SU-DHL-6 (cell line): ENCODE measurements around the gene AKIRIN2.

Experiments
- H2AFZ ChIP-seq: fragments of 200-600 bp; sonication (generic); 2 replicates; pipeline ENCODE4 v1.6.1; 2014; ENCODE audit warnings: low read depth, mild to moderate bottlenecking, moderate library complexity, mixed read lengths, antibody characterized with exemption, low read length; ENCODE audit not compliant: severe bottlenecking
- H3F3A ChIP-seq: fragments of 200-600 bp; shearing (Covaris generic); 2 replicates; pipeline ENCODE4 v1.6.0; 2016; ENCODE audit warnings: antibody characterized with exemption, mild to moderate bottlenecking; ENCODE audit not compliant: insufficient read depth
- H3K27ac ChIP-seq: fragments of 200-600 bp; sonication (generic); 2 replicates; pipeline ENCODE4 v1.5.1; 2016; ENCODE audit warnings: low read depth, mild to moderate bottlenecking, low read length, moderate library complexity, mixed read lengths
- H3K27me3 ChIP-seq: fragments of 200-600 bp; sonication (generic), shearing (Covaris generic); 2 replicates; pipeline ENCODE4 v1.6.0; 2014; ENCODE audit warnings: mild to moderate bottlenecking, low read length
- H3K36me3 ChIP-seq: fragments of 200-600 bp; sonication (generic); 2 replicates; pipeline ENCODE4 v1.6.1; 2014; ENCODE audit warnings: mild to moderate bottlenecking, low read length, mixed read lengths
- H3K4me2 ChIP-seq: fragments of 300-600, 200-600 bp; shearing (Covaris generic), sonication (generic); 2 replicates; pipeline ENCODE4 v1.6.0; 2014; ENCODE audit warnings: low read length, low read depth, mild to moderate bottlenecking; ENCODE audit not compliant: poor library complexity, severe bottlenecking
- H3K4me3 ChIP-seq: fragments of 200-600 bp; sonication (generic); 2 replicates; pipeline ENCODE4 v1.5.1; 2014; ENCODE audit warnings: antibody characterized with exemption, low read length, mild to moderate bottlenecking, mixed read lengths; ENCODE audit not compliant: insufficient read depth, poor library complexity, severe bottlenecking
- H3K79me2 ChIP-seq: fragments of 200-600 bp; sonication (generic); 2 replicates; pipeline ENCODE4 v1.6.1; 2014; ENCODE audit warnings: mild to moderate bottlenecking, low read length, moderate library complexity; ENCODE audit not compliant: insufficient read depth
- H3K9ac ChIP-seq: fragments of 200-600 bp; sonication (generic); 2 replicates; pipeline ENCODE4 v1.7.0; 2014; ENCODE audit warnings: mild to moderate bottlenecking, low read length
- H3K9me2 ChIP-seq: fragments of 200-600 bp; sonication (generic); replicated peaks from 2 replicates; pipeline ENCODE4 v1.6.1; 2014; ENCODE audit warnings: low read length; ENCODE audit not compliant: insufficient read depth
- H3K9me3 ChIP-seq: fragments of 200-600 bp; sonication (generic); 2 replicates; pipeline ENCODE4 v1.6.1; 2014; ENCODE audit warnings: low read length, mixed read lengths; ENCODE audit not compliant: insufficient read depth
- H4K20me1 ChIP-seq: fragments of 200-600 bp; sonication (generic); 2 replicates; pipeline ENCODE4 v1.6.1; 2014; ENCODE audit warnings: low read depth, mild to moderate bottlenecking, antibody characterized with exemption, low read length, moderate library complexity, mixed read lengths
- EZH2phosphoT487 ChIP-seq: fragments of 200-600 bp; sonication (generic), shearing (Covaris generic); conservative IDR thresholded peaks from 2 replicates; pipeline ENCODE4 v1.6.1; 2018; ENCODE audit warnings: mild to moderate bottlenecking, antibody characterized with exemption, low read length, moderate library complexity, mixed read lengths
- TF ChIP-seq, protein P1 (sequence below): fragments of 200-600 bp; sonication (generic); IDR thresholded peaks from one replicate; pipeline ENCODE4 v1.5.1; 2017; ENCODE audit warnings: antibody characterized with exemption, mild to moderate bottlenecking, low read length, moderate library complexity; ENCODE audit not compliant: insufficient read depth, poor library complexity, severe bottlenecking

The AKIRIN2 gene

DNA sequence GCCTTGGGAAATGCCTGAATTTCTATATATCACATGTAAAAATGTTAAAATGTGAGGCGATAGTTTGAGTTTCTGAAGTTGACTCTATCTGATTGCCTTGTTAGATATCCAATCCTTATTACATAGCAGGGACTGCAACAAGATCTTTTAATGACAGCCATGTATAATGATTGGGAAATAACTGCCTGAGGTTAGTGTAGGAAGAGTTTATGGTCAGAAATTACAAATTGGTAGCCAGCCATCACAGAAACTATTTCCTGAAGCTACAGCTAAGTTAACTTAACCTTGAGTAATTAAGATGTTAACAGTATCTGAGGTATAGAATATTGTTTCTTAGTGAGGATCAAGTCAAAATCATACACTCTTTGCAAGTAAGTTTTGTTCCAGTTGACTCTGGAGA, 41.0 kb downstream of the AKIRIN2 start:
- Histone ChIP-seq H3K9me2 (no peaks in the 10 kb centered on the region), H3K36me3 (peaks cover 10% of the 10 kb centered on the region; the same call in 1 of the 2 replicates), H3K79me2 (no peaks in the 10 kb centered on the region), H3K27me3 (no peaks in the 10 kb centered on the region), H3K9me3 (no peaks in the 10 kb centered on the region), H3K9ac (no peak overlapping the region), H3K4me3 (no peak overlapping the region), H4K20me1 (no peaks in the 10 kb centered on the region), H3K27ac (no peak overlapping the region), H2AFZ (no peak overlapping the region), H3F3A (peaks cover 29% of the 10 kb centered on the region), H3K4me2 (no peak overlapping the region)
- TF ChIP-seq EZH2phosphoT487: no peak
- TF ChIP-seq, protein P1, sequence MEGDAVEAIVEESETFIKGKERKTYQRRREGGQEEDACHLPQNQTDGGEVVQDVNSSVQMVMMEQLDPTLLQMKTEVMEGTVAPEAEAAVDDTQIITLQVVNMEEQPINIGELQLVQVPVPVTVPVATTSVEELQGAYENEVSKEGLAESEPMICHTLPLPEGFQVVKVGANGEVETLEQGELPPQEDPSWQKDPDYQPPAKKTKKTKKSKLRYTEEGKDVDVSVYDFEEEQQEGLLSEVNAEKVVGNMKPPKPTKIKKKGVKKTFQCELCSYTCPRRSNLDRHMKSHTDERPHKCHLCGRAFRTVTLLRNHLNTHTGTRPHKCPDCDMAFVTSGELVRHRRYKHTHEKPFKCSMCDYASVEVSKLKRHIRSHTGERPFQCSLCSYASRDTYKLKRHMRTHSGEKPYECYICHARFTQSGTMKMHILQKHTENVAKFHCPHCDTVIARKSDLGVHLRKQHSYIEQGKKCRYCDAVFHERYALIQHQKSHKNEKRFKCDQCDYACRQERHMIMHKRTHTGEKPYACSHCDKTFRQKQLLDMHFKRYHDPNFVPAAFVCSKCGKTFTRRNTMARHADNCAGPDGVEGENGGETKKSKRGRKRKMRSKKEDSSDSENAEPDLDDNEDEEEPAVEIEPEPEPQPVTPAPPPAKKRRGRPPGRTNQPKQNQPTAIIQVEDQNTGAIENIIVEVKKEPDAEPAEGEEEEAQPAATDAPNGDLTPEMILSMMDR: no peak

DNA sequence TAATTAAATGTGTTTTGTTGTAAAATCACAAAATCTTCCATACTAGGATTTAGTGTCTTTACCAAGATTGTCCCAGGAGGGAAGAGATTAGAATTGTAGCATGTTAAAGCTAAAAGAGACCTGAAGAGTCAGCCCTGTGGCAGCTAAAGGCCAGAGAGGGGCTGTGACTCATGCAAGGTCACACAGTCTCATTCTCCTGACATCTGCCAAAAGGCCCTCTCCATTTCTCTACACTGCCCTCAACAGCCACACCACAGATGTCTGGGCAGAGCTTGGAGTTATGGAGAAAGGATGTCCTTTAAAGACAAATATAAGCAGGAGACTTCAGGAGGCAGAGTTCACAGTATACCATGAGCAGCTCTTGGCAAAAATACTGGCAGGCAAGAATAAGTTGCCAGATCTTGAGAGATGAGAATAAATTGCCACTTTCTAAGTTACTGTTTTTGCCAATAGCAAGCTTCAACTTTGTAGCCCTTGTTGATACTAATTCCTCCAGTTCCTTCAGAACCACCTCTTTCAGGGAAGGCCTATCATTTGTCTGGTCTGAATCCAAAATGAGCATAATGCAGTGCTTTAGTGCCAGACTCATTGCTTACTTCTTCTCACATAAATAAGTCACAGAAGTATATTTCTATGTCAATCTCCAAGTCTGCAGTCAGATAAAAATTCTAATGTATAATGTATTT, 41.7 kb downstream of the AKIRIN2 start:
- no peak overlapping the region for H3K27ac ChIP-seq
- peaks cover 10% of the 10 kb centered on the region; the same call in 1 of the 2 replicates for H3K36me3 ChIP-seq
- no peak overlapping the region for H3K4me3 ChIP-seq
- no peak overlapping the region for H3K9ac ChIP-seq
- no peaks in the 10 kb centered on the region for H3K9me3 ChIP-seq
- no peaks in the 10 kb centered on the region for H3K9me2 ChIP-seq
- no peak overlapping the region for H3K4me2 ChIP-seq
- no peaks in the 10 kb centered on the region for H4K20me1 ChIP-seq
- no peaks in the 10 kb centered on the region for H3K27me3 ChIP-seq
- no peak overlapping the region for H2AFZ ChIP-seq
- H3F3A ChIP-seq: peaks cover 22% of the 10 kb centered on the region
- TF ChIP-seq, protein P1: no peak
- TF ChIP-seq EZH2phosphoT487: no peak
- H3K79me2 ChIP-seq: no peaks in the 10 kb centered on the region

DNA sequence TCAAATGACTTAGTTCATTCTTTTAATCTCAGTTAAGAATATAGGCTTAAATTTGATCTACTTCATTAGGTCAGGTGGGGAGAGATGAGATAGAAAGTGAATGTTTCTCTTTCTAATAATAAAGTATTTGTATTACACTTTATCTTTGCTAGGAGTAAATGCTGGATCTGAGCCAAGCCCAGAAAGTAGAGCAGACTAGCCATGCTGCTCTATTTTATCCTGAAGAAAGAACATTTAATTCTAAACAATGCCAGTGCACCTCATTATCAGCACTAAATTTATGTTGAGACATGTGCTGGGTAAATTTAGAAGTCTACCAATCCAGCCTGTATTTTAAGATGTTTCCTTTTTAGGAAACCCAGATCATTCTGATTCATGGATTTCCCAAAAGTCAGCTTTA, 43.5 kb downstream of the AKIRIN2 start:
- TF ChIP-seq, protein P1: no peak
- no peak for TF ChIP-seq EZH2phosphoT487
- no peaks in the 10 kb centered on the region for H3K36me3 ChIP-seq
- H3K27ac ChIP-seq: no peak overlapping the region
- H2AFZ ChIP-seq: no peak overlapping the region
- no peaks in the 10 kb centered on the region for H3K9me2 ChIP-seq
- H3K9me3 ChIP-seq: no peaks in the 10 kb centered on the region
- H4K20me1 ChIP-seq: no peaks in the 10 kb centered on the region
- no peak overlapping the region for H3K4me3 ChIP-seq
- H3F3A ChIP-seq: peaks cover 12% of the 10 kb centered on the region
- H3K79me2 ChIP-seq: no peaks in the 10 kb centered on the region
- H3K27me3 ChIP-seq: no peaks in the 10 kb centered on the region
- no peak overlapping the region for H3K9ac ChIP-seq
- H3K4me2 ChIP-seq: no peak overlapping the region
